IMR-90 (cell line): ENCODE results near the gene ATP5MK. TPM values are rescaled to one million over a fixed set of nuclear protein-coding genes. Genes with fewer than 3 reads are reported as not detected.

Source experiments
- ATAC-seq: fragments of 200-7000 bp; cut with Tn5 transposase; 2 replicates; pipeline ENCODE4 v1.9.1; 2020; ENCODE audit warnings: low read depth, mild to moderate bottlenecking, moderate library complexity
- BruUV-seq: library from RNA; stranded (reverse); fragments of 400-500 nt; replicated peaks from 2 replicates; lab custom pipeline; 2021; lab: Mats Ljungman, UMichigan
- CTCF ChIA-PET: fragments of 300-600 bp; formaldehyde crosslinking; extraction: SDS; loops from one replicate; lab custom pipeline; 2021; ENCODE audit warnings: antibody characterized with exemption; lab: Yijun Ruan, JAX
- POLR2A ChIA-PET: fragments of 300-600 bp; sonication (Branson Sonifier 250); formaldehyde crosslinking; loops from one replicate; lab custom pipeline; 2022; ENCODE audit warnings: antibody characterized with exemption; ENCODE audit not compliant: unreplicated experiment; lab: Charles Lee
- DNase-seq: peaks from one replicate; pipeline ENCODE4 v3.0.0; 2013
- H2AFZ ChIP-seq: replicated peaks from 2 replicates; pipeline ENCODE3; 2013; ENCODE audit warnings: low read length, mild to moderate bottlenecking; ENCODE audit not compliant: poor library complexity
- H2AK5ac ChIP-seq: 2 replicates; pipeline ENCODE4 v1.6.1; 2013; ENCODE audit warnings: low read depth, low read length, inconsistent platforms
- H2AK9ac ChIP-seq: replicated peaks from 2 replicates; pipeline ENCODE3; 2013; ENCODE audit warnings: mild to moderate bottlenecking, low read depth, low read length, moderate library complexity; ENCODE audit not compliant: poor library complexity
- H2BK120ac ChIP-seq: 2 replicates; pipeline ENCODE4 v1.6.1; 2013; ENCODE audit warnings: low read depth, low read length, inconsistent platforms
- H2BK15ac ChIP-seq: 3 replicates; pipeline ENCODE4 v1.6.1; 2013; ENCODE audit warnings: low read depth, low read length, inconsistent platforms
- H2BK20ac ChIP-seq: 2 replicates; pipeline ENCODE4 v1.6.1; 2013; ENCODE audit warnings: low read depth, mild to moderate bottlenecking, inconsistent platforms, low read length, moderate library complexity
- H2BK5ac ChIP-seq: 2 replicates; pipeline ENCODE4 v1.6.1; 2013; ENCODE audit warnings: mild to moderate bottlenecking, low read depth, low read length, inconsistent platforms; ENCODE audit not compliant: poor library complexity, severe bottlenecking
- H3K14ac ChIP-seq: replicated peaks from 2 replicates; pipeline ENCODE4 v1.6.1; 2013; ENCODE audit warnings: low read depth, low read length, inconsistent platforms
- H3K18ac ChIP-seq: 2 replicates; pipeline ENCODE4 v1.6.1; 2013; ENCODE audit warnings: low read depth, low read length, control low read depth
- H3K23ac ChIP-seq: 2 replicates; pipeline ENCODE4 v1.6.1; 2013; ENCODE audit warnings: low read depth, low read length, inconsistent platforms
- H3K27ac ChIP-seq: 2 replicates; pipeline ENCODE4 v1.5.1; 2013; ENCODE audit warnings: mild to moderate bottlenecking, control low read depth, low read length; ENCODE audit not compliant: insufficient read depth
- H3K27me3 ChIP-seq: 2 replicates; pipeline ENCODE4 v1.6.1; 2013; ENCODE audit warnings: low read length; ENCODE audit not compliant: control insufficient read depth, insufficient read depth
- H3K36me3 ChIP-seq: 2 replicates; pipeline ENCODE4 v1.6.1; 2013; ENCODE audit warnings: low read length, mixed read lengths; ENCODE audit not compliant: control insufficient read depth, insufficient read depth
- H3K4ac ChIP-seq: 2 replicates; pipeline ENCODE4 v1.6.1; 2013; ENCODE audit warnings: low read depth, low read length, inconsistent platforms
- H3K4me1 ChIP-seq: 2 replicates; pipeline ENCODE4 v1.6.1; 2013; ENCODE audit warnings: low read length, mixed read lengths; ENCODE audit not compliant: control insufficient read depth, insufficient read depth
- H3K4me2 ChIP-seq: 2 replicates; pipeline ENCODE4 v1.6.1; 2013; ENCODE audit warnings: low read depth, mild to moderate bottlenecking, control low read depth, low read length, moderate library complexity
- H3K4me3 ChIP-seq: 2 replicates; pipeline ENCODE4 v1.5.1; 2013; ENCODE audit warnings: low read depth, mild to moderate bottlenecking, control low read depth, low read length, moderate library complexity; ENCODE audit not compliant: insufficient read depth
- H3K56ac ChIP-seq: 2 replicates; pipeline ENCODE4 v1.6.1; 2013; ENCODE audit warnings: low read length, inconsistent platforms; ENCODE audit not compliant: insufficient read depth; ENCODE audit errors: extremely low read depth
- H3K79me1 ChIP-seq, 2 experiments: 2 replicates each; pipeline ENCODE4 v1.6.1; 2013; ENCODE audit warnings: low read length in 2 of 2, inconsistent platforms in 1 of 2, low read depth in 1 of 2
- H3K9ac ChIP-seq: 2 replicates; pipeline ENCODE4 v1.6.1; 2013; ENCODE audit warnings: low read depth, low read length, control low read depth
- H3K9me1 ChIP-seq: 2 replicates; pipeline ENCODE4 v1.6.1; 2013; ENCODE audit warnings: low read length, inconsistent platforms; ENCODE audit not compliant: insufficient read depth
- H3K9me3 ChIP-seq: 2 replicates; pipeline ENCODE4 v1.6.1; 2013; ENCODE audit warnings: low read length; ENCODE audit not compliant: control insufficient read depth, insufficient read depth
- H4K20me1 ChIP-seq: 2 replicates; pipeline ENCODE4 v1.6.1; 2013; ENCODE audit warnings: low read length, inconsistent platforms; ENCODE audit not compliant: insufficient read depth
- H4K5ac ChIP-seq: 2 replicates; pipeline ENCODE4 v1.6.1; 2013; ENCODE audit warnings: mild to moderate bottlenecking, low read depth, low read length, control low read depth
- H4K8ac ChIP-seq, 2 experiments: 2 replicates each; pipeline ENCODE4 v1.6.1; 2013; ENCODE audit warnings: low read depth in 2 of 2, low read length in 2 of 2, control low read depth in 1 of 2, inconsistent platforms in 1 of 2
- H4K91ac ChIP-seq: 2 replicates; pipeline ENCODE4 v1.6.1; 2013; ENCODE audit warnings: low read depth, low read length, inconsistent platforms; ENCODE audit not compliant: insufficient read depth
- MAFK ChIP-seq: IDR thresholded peaks from 2 replicates; pipeline ENCODE4 v1.6.1; 2012; ENCODE audit warnings: low read depth, low read length, improper control_type of control experiment
- MAZ ChIP-seq: IDR thresholded peaks from 2 replicates; pipeline ENCODE4 v1.6.1; 2012; ENCODE audit warnings: low read depth, mild to moderate bottlenecking, low read length, improper control_type of control experiment, moderate library complexity, borderline replicate concordance
- MXI1 ChIP-seq: IDR thresholded peaks from 2 replicates; pipeline ENCODE4 v1.6.1; 2012; ENCODE audit warnings: low read depth, mild to moderate bottlenecking, low read length, moderate library complexity, borderline replicate concordance
- RFX5 ChIP-seq: IDR thresholded peaks from 2 replicates; pipeline ENCODE4 v1.8.0; 2012; ENCODE audit warnings: low read depth, mild to moderate bottlenecking, low read length, moderate library complexity
- SMC3 ChIP-seq: fragments of 150-350 bp; IDR thresholded peaks from 2 replicates; pipeline ENCODE4 v1.6.1; 2016; ENCODE audit warnings: low read depth, mild to moderate bottlenecking, antibody characterized with exemption, low read length, moderate library complexity
- WGBS, 2 experiments: methylation state at CpG; one replicate each; pipeline versions ENCODE4 v1.1.5 to v1.1.7; 2013; ENCODE audit warnings: missing lambda C conversion rate in 2 of 2; ENCODE audit not compliant: insufficient read length in 1 of 2; ENCODE audit errors: extremely low coverage in 2 of 2; 5-methylcytosine and 5-hydroxymethylcytosine counted together
- dilution Hi-C: fragments of 300-500 bp; cut with HindIII; formaldehyde crosslinking; loops from one replicate; pipeline ENCODE4 v1.14.3; 2018; ENCODE audit warnings: low sequenced_read_pairs; ENCODE audit not compliant: unreplicated experiment
- in situ Hi-C: fragments of 300-500 bp; cut with MboI; formaldehyde crosslinking; loops from 3 replicates; pipeline ENCODE4 v1.14.3; 2019; ENCODE audit warnings: low sequenced_read_pairs, inconsistent platforms, mixed read lengths
- intact Hi-C: fragments of 100-400 bp; cut with micrococcal nuclease; formaldehyde crosslinking; loops from 2 replicates; pipeline ENCODE4 v1.10.0; 2022
- polyA plus RNA-seq, 3 experiments: library from polyadenylated mRNA; depleted of rRNA; stranded (reverse); fragments of >200 nt; gene quantifications; 2 replicates each; pipeline ENCODE4 v1.2.3, GENCODE V29; 2012; ENCODE audit warnings: low replicate concordance in 1 of 3
- total RNA-seq: library from RNA; depleted of rRNA; stranded (reverse); fragments of >200 nt; gene quantifications from 2 replicates; pipeline ENCODE4 v1.2.3, GENCODE V29; 2012
- TF ChIP-seq, protein P1 (sequence below): fragments of 150-350 bp; IDR thresholded peaks from 2 replicates; pipeline ENCODE4 v1.6.1; 2016; ENCODE audit warnings: low read depth, mild to moderate bottlenecking, low read length, moderate library complexity, borderline replicate concordance
- TF ChIP-seq, protein P2 (sequence below): conservative IDR thresholded peaks from 2 replicates; pipeline ENCODE4 v1.5.1; 2012; ENCODE audit warnings: mild to moderate bottlenecking, low read depth, low read length, improper control_type of control experiment

ATP5MK gene
- total and polyA plus RNA-seq, 2 of the 4 experiments (the other 2 are of a cell fraction) = 73.4 to 101 TPM

DNA sequence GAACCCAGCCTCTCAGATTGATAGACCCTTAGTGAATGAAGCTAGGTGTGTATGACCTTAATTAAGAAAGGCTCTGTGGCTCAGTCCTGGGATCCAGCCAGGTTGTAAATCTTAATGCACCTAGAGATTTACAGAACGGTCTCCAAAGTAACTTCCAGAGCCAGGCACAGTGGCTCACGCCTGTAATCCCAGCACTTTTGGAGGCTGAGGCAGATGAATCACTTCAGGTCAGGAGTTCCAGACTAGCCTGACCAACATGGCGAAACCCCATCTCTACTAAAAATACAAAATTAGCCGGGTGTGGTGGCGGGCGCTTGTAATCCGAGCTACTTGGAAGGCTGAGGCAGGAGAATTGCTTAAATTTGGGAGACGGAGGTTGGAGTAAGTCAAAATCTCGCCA lies 31.6 kb upstream of the ATP5MK start:
- no peak overlapping the region for H2AK9ac ChIP-seq
- BruUV-seq = TSS peak; percentile 27
- no peak overlapping the region for H3K56ac ChIP-seq
- no peak overlapping the region for H2BK120ac ChIP-seq
- H3K36me3 ChIP-seq = peaks cover 45% of the 10 kb centered on the region
- DNase-seq = no peak
- H2BK20ac ChIP-seq = no peak overlapping the region
- no peak overlapping the region for H3K4ac ChIP-seq
- ATAC-seq = no peak
- no peak overlapping the region for H3K4me2 ChIP-seq
- H3K79me1 ChIP-seq = peaks cover 5 to 6% of the 10 kb centered on the region in 2 experiments; a peak in 2 of 4 replicates
- H3K14ac ChIP-seq = no peak overlapping the region
- H3K27ac ChIP-seq = no peak overlapping the region
- H2BK5ac ChIP-seq = no peak overlapping the region
- H3K9ac ChIP-seq = no peak overlapping the region
- no peak overlapping the region for H3K4me3 ChIP-seq
- no peaks in the 10 kb centered on the region for H4K20me1 ChIP-seq
- no peak overlapping the region for H3K18ac ChIP-seq
- 82 to 100% methylated on average over 1 of the region's 9 CpGs for WGBS, 2 experiments
- dilution Hi-C loops (no loop called here), in situ Hi-C loops (no loop called here), intact Hi-C loops (no loop called here)
- no peaks in the 10 kb centered on the region for H3K27me3 ChIP-seq
- POLR2A ChIA-PET = no interaction called here
- H2AFZ ChIP-seq = no peak overlapping the region
- no peak overlapping the region for H4K5ac ChIP-seq
- H3K9me1 ChIP-seq = no peaks in the 10 kb centered on the region
- H2BK15ac ChIP-seq = no peak overlapping the region
- H3K23ac ChIP-seq = no peak overlapping the region
- no peaks in the 10 kb centered on the region for H3K4me1 ChIP-seq
- no peaks in the 10 kb centered on the region for H3K9me3 ChIP-seq
- CTCF ChIA-PET = no interaction called here
- no peak overlapping the region for H2AK5ac ChIP-seq
- no peak overlapping the region for H4K8ac ChIP-seq
- no peak overlapping the region for H4K91ac ChIP-seq
- no peak for TF ChIP-seq MAFK
- TF ChIP-seq, protein P1, sequence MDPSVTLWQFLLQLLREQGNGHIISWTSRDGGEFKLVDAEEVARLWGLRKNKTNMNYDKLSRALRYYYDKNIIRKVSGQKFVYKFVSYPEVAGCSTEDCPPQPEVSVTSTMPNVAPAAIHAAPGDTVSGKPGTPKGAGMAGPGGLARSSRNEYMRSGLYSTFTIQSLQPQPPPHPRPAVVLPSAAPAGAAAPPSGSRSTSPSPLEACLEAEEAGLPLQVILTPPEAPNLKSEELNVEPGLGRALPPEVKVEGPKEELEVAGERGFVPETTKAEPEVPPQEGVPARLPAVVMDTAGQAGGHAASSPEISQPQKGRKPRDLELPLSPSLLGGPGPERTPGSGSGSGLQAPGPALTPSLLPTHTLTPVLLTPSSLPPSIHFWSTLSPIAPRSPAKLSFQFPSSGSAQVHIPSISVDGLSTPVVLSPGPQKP = no peak
- no peak for TF ChIP-seq MAZ
- no peak for TF ChIP-seq RFX5
- TF ChIP-seq, protein P2, sequence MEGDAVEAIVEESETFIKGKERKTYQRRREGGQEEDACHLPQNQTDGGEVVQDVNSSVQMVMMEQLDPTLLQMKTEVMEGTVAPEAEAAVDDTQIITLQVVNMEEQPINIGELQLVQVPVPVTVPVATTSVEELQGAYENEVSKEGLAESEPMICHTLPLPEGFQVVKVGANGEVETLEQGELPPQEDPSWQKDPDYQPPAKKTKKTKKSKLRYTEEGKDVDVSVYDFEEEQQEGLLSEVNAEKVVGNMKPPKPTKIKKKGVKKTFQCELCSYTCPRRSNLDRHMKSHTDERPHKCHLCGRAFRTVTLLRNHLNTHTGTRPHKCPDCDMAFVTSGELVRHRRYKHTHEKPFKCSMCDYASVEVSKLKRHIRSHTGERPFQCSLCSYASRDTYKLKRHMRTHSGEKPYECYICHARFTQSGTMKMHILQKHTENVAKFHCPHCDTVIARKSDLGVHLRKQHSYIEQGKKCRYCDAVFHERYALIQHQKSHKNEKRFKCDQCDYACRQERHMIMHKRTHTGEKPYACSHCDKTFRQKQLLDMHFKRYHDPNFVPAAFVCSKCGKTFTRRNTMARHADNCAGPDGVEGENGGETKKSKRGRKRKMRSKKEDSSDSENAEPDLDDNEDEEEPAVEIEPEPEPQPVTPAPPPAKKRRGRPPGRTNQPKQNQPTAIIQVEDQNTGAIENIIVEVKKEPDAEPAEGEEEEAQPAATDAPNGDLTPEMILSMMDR = no peak
- no peak for TF ChIP-seq SMC3
- TF ChIP-seq MXI1 = no peak
